CD4-positive, alpha-beta T cell treated with Interleukin-4 for 1 hour (primary cell): Measurements from ENCODE around the gene ZNF805.
A peak's percentile ranks its signal among the peaks of the same experiment; 100 is the strongest.
"Not testable (repeated sequence)": the region's sequence is repeated elsewhere in the genome, so short reads cannot be mapped to it uniquely, and the experiment has no call there.

Source experiments
- DNase-seq, 2 donors: peaks; one replicate each; pipeline ENCODE4 v3.0.0-alpha.2; 2020 to 2022

The ZNF805 gene

DNA sequence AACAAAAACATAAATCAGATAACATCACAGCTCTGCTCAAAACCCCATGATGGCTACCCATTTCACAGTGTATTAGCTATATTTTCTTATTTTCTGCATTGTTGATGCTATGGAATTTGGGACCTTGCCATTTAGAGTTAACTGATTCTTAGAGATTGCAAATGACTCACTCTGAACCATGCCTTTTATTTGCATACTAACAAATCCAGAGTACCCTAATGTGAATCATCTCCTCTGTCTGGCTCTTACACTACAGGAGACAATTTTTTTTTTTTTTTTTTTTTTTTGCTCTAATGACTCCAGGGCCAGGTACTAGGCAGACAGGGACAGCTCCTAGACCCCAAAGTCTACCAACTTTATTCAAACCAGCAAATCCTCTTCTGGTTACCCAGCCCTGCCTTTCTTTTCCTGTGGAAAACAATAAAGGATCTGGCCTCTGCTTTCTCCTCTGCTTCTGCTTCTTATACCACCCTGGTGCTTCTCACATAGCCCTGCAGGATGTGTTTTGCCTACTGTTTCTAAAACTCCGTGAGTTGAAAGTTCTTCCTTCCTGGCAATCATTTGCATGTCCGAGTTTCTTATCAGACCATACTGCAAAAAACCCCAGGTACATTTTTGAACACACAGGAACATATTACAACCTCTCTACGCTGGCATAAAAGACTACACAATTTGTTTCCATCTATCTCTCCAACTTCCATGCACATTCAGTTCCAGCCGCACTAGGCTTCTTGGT is 29.3 kb downstream of the ZNF805 start:
- DNase-seq, result no peak

DNA sequence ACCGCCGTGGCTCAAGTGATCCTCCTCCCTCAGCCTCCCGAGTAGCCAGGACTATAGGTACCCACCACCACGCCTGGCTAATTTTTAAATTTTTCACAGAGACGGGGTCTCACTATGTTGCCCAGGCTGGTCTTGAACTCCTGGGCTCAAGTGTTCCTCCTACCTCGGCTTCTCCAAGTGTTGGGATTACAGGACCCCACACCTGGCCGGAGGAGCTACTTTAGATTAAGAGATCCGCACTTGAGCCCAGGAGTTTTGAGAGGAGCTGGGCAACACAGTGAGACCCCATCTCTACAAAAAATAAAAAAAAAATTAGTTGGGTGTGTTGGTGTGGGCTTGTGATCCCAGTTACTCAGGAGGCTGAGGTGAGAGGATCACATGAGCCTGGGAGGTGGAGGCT is 30.8 kb downstream of the ZNF805 start:
- no peak for DNase-seq

DNA sequence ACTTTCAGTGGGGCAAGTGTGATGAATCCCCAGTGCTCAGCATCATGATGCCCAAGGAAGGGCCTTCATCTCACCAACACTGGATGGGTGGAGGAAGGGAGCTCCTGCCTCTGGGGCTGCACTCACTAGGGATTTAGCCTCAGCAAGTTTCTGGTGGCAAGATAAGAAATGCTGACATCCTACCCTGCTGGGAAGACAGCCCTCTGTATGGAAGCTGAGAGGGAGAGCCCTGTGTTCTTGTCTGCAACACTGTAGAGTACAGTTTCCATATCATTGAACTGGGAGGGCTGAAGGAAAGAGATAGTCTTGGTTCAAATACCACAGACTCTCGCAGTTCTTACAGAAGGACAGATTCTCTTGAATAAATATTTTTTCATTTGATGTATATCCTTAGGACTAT is 32.6 kb downstream of the ZNF805 start:
- no peak for DNase-seq

DNA sequence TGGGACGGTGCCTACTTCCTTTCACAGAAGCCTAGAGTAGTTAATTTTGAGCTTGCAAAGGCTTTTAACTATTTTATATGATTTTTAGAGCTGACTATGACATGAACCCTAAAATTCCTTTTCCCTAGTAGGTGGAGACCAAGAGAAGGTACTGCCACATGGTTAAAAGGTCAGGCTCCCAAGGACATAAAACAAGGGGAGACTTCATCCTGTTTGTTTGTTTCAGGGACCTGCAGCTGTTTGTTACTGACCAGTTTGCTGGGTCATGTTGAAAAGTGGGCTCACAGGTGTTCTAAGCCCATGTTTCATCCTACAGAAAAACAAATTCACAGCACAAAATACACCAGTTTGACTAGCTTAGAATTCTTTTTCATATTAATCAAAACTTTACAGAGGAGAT is 36.0 kb downstream of the ZNF805 start:
- DNase-seq, result no peak

DNA sequence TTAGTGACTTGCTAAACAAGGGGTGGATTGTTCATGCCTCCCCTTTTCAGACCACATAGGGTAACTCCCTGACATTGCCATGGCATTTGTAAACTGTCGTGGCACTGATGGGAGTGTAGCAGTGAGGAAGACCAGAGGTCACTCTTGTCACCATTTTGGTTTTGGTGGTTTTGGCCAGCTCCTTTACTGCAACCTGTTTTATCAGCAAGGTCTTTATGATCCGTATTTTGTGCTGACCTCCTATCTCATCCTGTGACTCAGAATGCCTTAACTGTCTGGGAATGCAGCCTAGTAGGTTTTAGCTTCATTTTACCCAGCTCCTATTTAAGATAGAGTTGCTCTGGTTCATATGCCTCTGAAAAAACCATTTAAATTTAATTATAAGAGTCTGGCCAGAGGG is 38.0 kb downstream of the ZNF805 start:
- not testable (repeated sequence) for DNase-seq

DNA sequence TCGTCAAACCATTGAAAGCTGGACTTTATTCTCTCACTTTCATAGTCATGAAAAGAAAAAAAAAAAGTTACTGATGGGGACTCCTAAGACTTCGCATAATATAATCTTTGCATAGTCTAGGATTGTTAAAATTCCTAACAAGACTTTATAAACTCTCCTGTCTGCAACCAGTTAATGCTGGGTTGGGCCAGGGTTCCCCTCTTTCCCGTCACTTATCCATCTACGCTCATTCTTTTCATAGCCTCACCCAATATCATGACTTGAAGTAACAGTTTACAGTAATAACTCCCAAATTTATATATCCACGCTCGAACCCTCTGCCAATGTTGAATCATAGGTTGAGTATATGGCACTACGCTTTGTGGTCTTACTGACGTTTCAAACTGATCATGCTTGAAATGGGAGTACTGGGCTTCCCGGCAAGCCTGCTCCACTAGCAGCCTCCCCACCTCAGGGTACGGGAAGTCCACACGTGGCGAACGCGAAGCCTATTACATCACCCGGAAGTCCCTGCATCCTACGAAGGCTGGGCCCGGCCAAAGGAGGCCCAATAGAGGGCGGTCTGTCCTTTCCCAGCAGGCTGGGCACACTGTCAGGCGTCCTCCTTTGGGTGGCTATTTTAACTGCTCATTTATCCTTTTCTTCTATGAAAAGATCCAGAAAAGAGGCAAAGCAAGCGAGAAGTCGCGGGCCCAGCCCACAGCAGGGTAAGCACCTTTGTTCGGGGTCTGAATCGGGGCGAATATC is 39.2 kb downstream of the ZNF805 start:
- DNase-seq, result peak; percentile 89 to 90

DNA sequence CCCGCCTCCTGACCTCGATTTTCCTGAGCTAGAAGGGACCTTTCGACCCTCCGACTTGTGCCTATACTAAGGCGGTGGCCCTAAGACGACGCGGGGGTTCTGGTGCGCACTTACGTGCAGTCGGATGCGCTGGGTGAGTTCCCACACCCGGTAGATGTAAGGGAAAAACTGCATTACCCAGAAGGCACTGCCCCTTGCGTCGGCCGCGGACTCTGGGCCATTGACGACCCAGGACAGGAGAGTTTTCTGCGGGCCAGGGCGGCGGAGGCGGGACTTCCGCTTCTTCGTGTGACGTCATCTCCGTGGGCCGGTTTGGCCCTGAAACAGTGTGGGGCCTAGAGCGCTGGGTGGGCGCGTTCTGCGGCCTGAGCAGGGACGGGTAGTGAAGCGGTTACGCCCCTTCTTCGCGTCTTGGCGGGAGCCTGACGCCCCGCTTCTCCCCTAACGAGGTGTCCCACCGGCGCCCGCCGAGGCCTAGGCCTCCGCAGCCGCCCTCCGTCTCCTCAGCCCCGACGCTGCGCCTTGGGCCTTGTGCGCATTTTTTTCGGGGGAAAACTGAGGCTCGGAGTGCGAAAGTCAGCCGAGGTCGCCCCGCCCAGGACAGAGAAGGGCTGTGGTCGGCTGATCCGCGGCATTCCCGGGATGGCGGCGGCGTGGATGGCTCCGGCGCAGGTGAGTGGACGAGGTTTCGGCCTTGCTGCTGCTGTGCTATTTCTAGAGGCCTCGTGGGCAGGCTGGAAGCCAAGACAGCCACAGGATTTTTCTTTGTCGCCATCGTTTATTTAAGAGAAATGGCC is 39.9 kb downstream of the ZNF805 start, which contains the start of gene ZNF460:
Gene ZNF460, plus strand, starts transcription at position 321 of the 797 bp plus-strand sequence. Its CDS starts 322 bp downstream, at position 643.
- DNase-seq, result peak; percentile 97 to 98

DNA sequence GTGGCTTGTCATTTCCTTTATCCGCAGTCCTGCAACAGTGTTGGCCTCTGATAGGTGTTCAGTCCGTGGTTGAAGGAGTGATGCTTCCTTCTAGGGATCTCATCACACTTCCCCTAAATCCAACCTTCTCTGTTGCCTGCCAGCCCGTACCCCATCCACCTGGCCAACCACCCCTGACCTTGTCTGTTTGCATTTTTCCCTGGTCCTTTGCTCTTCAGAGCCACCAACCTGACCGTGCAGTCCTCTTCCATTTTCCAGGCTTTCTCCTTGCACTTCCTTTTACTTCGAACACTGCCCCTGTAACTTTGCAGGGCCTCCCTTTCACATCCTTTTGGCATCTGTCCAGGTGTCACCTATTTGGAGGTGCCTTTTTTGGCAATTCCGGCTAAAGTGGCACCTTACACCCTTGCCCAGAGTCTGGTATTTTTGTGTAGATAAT is 40.5 kb downstream of the ZNF805 start:
- DNase-seq, result peak; percentile 41 to 75

DNA sequence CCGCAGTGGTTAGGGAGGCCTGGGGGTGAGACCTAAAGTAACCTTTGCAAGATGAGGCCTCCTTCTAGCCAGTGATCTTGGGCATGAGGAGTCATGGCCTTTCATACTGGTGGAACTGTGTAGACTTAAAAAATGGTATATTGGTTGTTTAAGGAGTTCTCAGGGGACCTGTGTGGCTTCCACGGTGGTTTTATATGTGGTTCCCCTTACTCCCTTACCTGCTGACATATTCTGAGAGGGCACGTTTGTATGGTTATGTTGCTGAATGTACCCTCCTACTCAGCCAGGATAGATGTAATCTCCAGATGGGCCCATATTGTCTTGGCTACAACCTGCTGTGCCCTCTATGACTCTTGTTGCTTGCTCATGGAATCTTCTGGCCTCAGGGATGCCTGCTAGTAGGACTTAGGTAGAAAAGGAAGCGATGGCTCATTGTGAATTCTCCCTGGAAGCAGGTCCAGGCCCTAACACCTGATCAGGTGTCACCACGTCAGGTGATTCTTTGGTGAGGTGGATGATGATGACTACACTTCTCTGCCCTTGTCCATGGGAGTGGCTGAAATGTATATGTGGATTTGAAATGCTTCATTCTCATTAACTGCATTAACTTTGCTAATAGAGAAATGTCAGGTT is 41.7 kb downstream of the ZNF805 start:
- peak in 1 of 2 donors; percentile 15 for DNase-seq

DNA sequence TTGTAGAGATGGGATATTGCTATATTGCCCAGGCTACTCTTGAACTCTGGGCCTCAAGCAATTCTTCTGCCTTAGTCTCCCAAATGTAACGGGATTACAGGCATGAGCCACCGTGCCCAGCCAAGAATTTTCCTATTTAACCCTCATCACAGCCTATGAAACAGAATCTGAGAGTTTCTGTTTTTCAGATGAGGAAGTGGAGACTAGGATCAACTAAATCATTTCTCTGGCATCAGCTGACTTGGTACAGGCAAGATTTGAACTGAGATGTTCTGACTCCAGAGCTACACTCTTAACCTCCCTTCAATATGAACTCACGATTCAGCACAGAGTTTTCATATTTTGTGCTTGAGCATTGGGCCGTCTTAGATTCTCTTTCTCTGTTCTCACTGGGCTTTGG is 47.9 kb downstream of the ZNF805 start:
- DNase-seq, result no peak

DNA sequence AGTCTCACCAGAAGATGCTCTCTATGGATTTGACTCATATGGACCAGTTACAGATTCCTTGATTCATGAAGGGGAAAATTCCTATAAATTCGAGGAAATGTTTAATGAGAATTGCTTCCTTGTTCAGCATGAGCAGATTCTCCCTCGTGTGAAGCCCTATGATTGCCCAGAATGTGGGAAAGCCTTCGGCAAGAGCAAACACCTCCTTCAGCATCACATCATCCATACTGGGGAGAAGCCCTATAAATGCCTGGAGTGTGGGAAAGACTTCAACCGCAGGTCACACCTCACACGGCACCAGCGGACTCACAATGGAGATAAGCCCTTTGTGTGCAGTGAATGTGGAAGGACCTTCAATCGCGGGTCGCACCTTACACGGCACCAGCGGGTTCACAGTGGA is 50.5 kb downstream of the ZNF805 start:
- no peak for DNase-seq

DNA sequence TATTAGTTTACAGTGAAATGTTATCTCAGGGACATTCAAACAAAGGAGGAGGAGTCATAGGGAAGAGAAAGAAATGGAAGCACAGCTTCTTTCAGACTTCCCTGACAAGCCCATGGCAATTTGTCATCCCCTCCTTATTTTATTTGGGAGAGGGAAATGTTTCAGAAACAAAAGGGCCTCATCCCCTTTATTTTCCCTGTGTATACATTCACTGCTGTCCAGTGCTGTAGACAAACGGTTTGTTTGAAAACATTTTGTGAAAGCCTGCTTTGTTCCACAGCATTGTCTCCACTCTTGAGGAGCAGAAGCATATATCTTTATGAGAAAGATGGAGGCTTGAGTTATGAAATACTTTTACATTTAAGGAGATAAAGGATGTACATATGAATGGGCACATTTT is 52.1 kb downstream of the ZNF805 start:
- no peak for DNase-seq

DNA sequence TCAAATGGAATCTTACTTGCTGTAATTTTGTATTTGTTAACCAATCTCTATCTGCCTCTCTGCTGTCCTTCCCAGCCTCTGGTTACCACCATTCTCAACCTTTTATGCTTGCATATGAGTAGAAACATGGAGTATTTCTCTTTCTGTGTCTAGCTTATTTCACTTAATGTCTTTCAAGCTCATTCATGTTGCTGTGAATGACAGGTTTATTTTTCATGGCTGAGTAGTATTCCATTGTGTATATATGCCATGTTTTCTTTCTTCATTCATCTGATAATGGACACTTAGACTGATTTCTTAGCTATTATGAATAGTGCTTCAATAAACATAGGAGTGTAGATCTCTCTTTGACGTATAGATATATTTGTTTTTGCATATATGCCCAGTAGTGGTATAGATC is 53.3 kb downstream of the ZNF805 start:
- no peak for DNase-seq

DNA sequence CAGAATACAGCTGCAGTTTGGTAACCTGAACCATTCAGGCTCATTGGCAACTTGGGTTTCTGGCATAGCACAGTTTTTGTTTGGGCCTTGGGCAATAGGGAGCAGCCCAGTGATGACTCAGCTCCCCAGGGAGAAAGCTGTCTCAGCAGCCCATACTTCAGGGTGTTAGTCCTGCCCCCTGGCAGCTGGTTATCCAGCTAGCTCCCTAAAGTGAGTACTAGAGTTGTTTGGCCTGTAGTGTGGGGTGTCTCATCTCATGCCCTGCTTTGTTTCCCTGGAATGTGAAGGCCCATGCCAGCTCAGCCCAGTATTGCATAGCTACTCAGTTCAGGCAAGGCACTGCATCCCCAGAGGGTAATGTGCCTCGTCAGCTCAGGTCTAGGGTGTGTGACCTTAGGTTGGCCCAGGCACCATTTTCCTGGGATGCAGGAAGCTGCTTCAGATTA is 61.6 kb downstream of the ZNF805 start:
- no peak for DNase-seq

DNA sequence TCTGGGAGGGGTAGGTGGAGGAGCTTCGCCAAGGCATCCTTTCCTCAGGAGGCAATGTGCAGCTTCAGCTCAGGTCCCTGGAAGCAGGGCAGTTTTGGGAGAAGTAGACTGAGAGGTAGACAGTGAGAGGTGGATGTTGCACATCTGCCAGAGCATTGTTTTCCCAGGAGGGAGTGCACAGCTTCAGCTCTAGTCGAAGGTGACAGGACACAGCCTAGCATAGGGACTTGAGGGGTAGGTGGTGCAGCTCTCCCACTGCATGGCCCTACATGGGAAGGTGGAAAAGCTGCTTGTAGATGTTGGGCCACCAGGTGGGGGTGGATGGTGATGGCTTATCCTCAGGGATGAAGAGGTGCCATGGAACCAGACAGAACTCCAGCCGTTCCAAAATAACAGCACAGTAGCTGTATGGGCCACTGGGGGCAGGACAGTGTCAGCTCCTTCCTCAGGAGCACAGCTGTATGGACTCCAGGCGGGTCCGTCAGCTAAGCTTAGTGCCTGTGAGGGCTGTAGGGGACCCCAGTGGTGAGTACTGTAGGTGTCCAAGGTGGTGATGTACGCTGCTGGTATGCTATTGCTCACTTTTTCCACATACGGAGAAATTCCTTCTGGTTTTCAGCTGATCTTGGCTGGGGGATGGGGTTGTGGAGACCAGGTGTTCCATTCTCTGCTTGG is 62.4 kb downstream of the ZNF805 start:
- no peak for DNase-seq
